Activated naive CD4-positive, alpha-beta T cell treated with anti-CD3 and anti-CD28 coated beads, Interleukin-2, amount 50 U/mL, for 72 hours (primary cell): Measurements from ENCODE around the gene IKZF2. TPM values are rescaled to one million over a fixed set of nuclear protein-coding genes. Genes with fewer than 3 reads are reported as not detected.

Experiments
- ATAC-seq, 2 donors: fragments of 150-1000 bp; cut with Tn5 transposase; 2 replicates each; pipeline ENCODE4 v1.10.0; 2021; ENCODE audit warnings: mild to moderate bottlenecking in 2 of 2, moderate library complexity in 2 of 2
- DNase-seq, 2 donors: peaks; one replicate each; pipeline ENCODE4 v3.0.0; 2021 to 2022; ENCODE audit warnings: low spot score in 2 of 2
- H3K27ac Mint-ChIP-seq, 2 donors: one replicate each; pipeline ENCODE4 v1.8.0; 2022; ENCODE audit warnings: mild to moderate bottlenecking in 2 of 2, mixed read lengths in 2 of 2
- H3K36me3 Mint-ChIP-seq, 2 donors: one replicate each; pipeline ENCODE4 v1.8.0; 2022; ENCODE audit warnings: mixed read lengths in 2 of 2
- H3K9me3 Mint-ChIP-seq, 2 donors: one replicate each; pipeline ENCODE4 v1.8.0; 2022; ENCODE audit warnings: mixed read lengths in 2 of 2
- total RNA-seq, 2 donors: library from RNA; stranded (reverse); gene quantifications; one replicate each; pipeline ENCODE4 v1.2.3, GENCODE V29; 2022

The IKZF2 gene
- total RNA-seq, 2 donors from 2014 or later = 1.8 to 8.9 TPM

GRCh38 chr2:213122725-213123124 is 28.7 kb downstream of the IKZF2 start:
- Mint-ChIP-seq H3K9me3 (no peaks in the 10 kb centered on the region), H3K27ac (no peak overlapping the region), H3K36me3 (no peaks in the 10 kb centered on the region)
- DNase-seq (no peak), ATAC-seq (no peak)

GRCh38 chr2:213121690-213122089 is 29.7 kb downstream of the IKZF2 start:
- no peak for ATAC-seq
- Mint-ChIP-seq H3K9me3 (no peaks in the 10 kb centered on the region), H3K36me3 (no peaks in the 10 kb centered on the region), H3K27ac (no peak overlapping the region)
- no peak for DNase-seq

- H3K36me3 Mint-ChIP-seq = no peaks in the 10 kb centered on the region
- H3K27ac Mint-ChIP-seq = peak overlapping the region; percentile 16 to 84
- H3K9me3 Mint-ChIP-seq = no peaks in the 10 kb centered on the region
- peak in 1 of 2 donors; percentile 54 for DNase-seq
- ATAC-seq = peak; percentile 91 to 93
These were observed 32.2 kb downstream of the IKZF2 start for GRCh38 chr2:213119061-213119809.

GRCh38 chr2:213108308-213108707 is 43.1 kb downstream of the IKZF2 start:
- ATAC-seq = no peak
- H3K27ac Mint-ChIP-seq = no peak overlapping the region

GRCh38 chr2:213107728-213108127 is 43.7 kb downstream of the IKZF2 start:
- no peaks in the 10 kb centered on the region for H3K9me3 Mint-ChIP-seq
- no peaks in the 10 kb centered on the region for H3K36me3 Mint-ChIP-seq
- no peak for DNase-seq
- peak overlapping the region in 1 of 2 donors; percentile 49 for H3K27ac Mint-ChIP-seq
- no peak for ATAC-seq

More at GRCh38 chr2:213108308-213108707, 43.1 kb downstream of the IKZF2 start:
- Mint-ChIP-seq H3K36me3 (no peaks in the 10 kb centered on the region), H3K9me3 (no peaks in the 10 kb centered on the region)
- no peak for DNase-seq

- ATAC-seq (no peak), DNase-seq (no peak)
- Mint-ChIP-seq H3K36me3 (no peaks in the 10 kb centered on the region), H3K9me3 (no peaks in the 10 kb centered on the region), H3K27ac (peak overlapping the region in 1 of 2 donors; percentile 1)
These were observed 46.2 kb downstream of the IKZF2 start for GRCh38 chr2:213105212-213105611.

- Mint-ChIP-seq H3K9me3 (no peaks in the 10 kb centered on the region), H3K36me3 (no peaks in the 10 kb centered on the region), H3K27ac (peak overlapping the region in 1 of 2 donors; percentile 1)
- no peak for DNase-seq
- ATAC-seq = no peak
These were observed 46.6 kb downstream of the IKZF2 start for GRCh38 chr2:213104903-213105202.

- ATAC-seq = peak in 1 of 2 donors; percentile 24
- peak overlapping the region in 1 of 2 donors; percentile 1 for H3K27ac Mint-ChIP-seq
These were observed 47.1 kb downstream of the IKZF2 start for GRCh38 chr2:213104092-213104902.

GRCh38 chr2:213101692-213102460 is 49.5 kb downstream of the IKZF2 start:
- no peak for DNase-seq
- Mint-ChIP-seq H3K9me3 (no peaks in the 10 kb centered on the region), H3K36me3 (no peaks in the 10 kb centered on the region), H3K27ac (no peak overlapping the region)
- peak; percentile 56 to 70 for ATAC-seq

More at GRCh38 chr2:213104092-213104902, 47.1 kb downstream of the IKZF2 start:
- no peak for DNase-seq
- H3K9me3 Mint-ChIP-seq = no peaks in the 10 kb centered on the region
- no peaks in the 10 kb centered on the region for H3K36me3 Mint-ChIP-seq

GRCh38 chr2:213101109-213101508 is 50.3 kb downstream of the IKZF2 start:
- Mint-ChIP-seq H3K9me3 (no peaks in the 10 kb centered on the region), H3K36me3 (no peaks in the 10 kb centered on the region), H3K27ac (no peak overlapping the region)
- ATAC-seq (no peak), DNase-seq (no peak)

- DNase-seq = no peak
- H3K9me3 Mint-ChIP-seq = no peaks in the 10 kb centered on the region
- no peaks in the 10 kb centered on the region for H3K36me3 Mint-ChIP-seq
- no peak overlapping the region for H3K27ac Mint-ChIP-seq
- ATAC-seq = no peak
These were observed 52.8 kb downstream of the IKZF2 start for GRCh38 chr2:213098612-213099011.

- no peak overlapping the region for H3K27ac Mint-ChIP-seq
- H3K9me3 Mint-ChIP-seq = no peaks in the 10 kb centered on the region
- no peaks in the 10 kb centered on the region for H3K36me3 Mint-ChIP-seq
- no peak for DNase-seq
- no peak for ATAC-seq
These were observed 59.6 kb downstream of the IKZF2 start for GRCh38 chr2:213091765-213092164.

GRCh38 chr2:213090772-213091171 is 60.6 kb downstream of the IKZF2 start:
- Mint-ChIP-seq H3K36me3 (no peaks in the 10 kb centered on the region), H3K27ac (no peak overlapping the region), H3K9me3 (no peaks in the 10 kb centered on the region)
- DNase-seq = no peak
- ATAC-seq = no peak

- no peaks in the 10 kb centered on the region for H3K36me3 Mint-ChIP-seq
- H3K9me3 Mint-ChIP-seq = no peaks in the 10 kb centered on the region
- ATAC-seq = no peak
- DNase-seq = no peak
- H3K27ac Mint-ChIP-seq = no peak overlapping the region
These were observed 62.0 kb downstream of the IKZF2 start for GRCh38 chr2:213089438-213089837.

- Mint-ChIP-seq H3K36me3 (no peaks in the 10 kb centered on the region), H3K9me3 (no peaks in the 10 kb centered on the region), H3K27ac (no peak overlapping the region)
- ATAC-seq (peak in 1 of 2 donors; percentile 30), DNase-seq (no peak)
These were observed 64.4 kb downstream of the IKZF2 start for GRCh38 chr2:213087040-213087439.

GRCh38 chr2:213086571-213086970 is 64.8 kb downstream of the IKZF2 start:
- no peaks in the 10 kb centered on the region for H3K9me3 Mint-ChIP-seq
- H3K27ac Mint-ChIP-seq = no peak overlapping the region
- no peak for DNase-seq
- H3K36me3 Mint-ChIP-seq = no peaks in the 10 kb centered on the region
- no peak for ATAC-seq

GRCh38 chr2:213086050-213086449 is 65.4 kb downstream of the IKZF2 start:
- Mint-ChIP-seq H3K36me3 (no peaks in the 10 kb centered on the region), H3K9me3 (peaks cover 0 to 4% of the 10 kb centered on the region in 2 donors), H3K27ac (no peak overlapping the region)
- ATAC-seq (no peak), DNase-seq (no peak)
